ENCODE data around the gene CDH4. TPM values are rescaled to one million over a fixed set of nuclear protein-coding genes. Genes with fewer than 3 reads are reported as not detected.
"Not testable (repeated sequence)": the region's sequence is repeated elsewhere in the genome, so short reads cannot be mapped to it uniquely, and the experiment has no call there.

CDH4 gene
- total and polyA plus RNA-seq, 7 donors, result under 0.01 to 0.06 TPM; not detected in 5

DNA sequence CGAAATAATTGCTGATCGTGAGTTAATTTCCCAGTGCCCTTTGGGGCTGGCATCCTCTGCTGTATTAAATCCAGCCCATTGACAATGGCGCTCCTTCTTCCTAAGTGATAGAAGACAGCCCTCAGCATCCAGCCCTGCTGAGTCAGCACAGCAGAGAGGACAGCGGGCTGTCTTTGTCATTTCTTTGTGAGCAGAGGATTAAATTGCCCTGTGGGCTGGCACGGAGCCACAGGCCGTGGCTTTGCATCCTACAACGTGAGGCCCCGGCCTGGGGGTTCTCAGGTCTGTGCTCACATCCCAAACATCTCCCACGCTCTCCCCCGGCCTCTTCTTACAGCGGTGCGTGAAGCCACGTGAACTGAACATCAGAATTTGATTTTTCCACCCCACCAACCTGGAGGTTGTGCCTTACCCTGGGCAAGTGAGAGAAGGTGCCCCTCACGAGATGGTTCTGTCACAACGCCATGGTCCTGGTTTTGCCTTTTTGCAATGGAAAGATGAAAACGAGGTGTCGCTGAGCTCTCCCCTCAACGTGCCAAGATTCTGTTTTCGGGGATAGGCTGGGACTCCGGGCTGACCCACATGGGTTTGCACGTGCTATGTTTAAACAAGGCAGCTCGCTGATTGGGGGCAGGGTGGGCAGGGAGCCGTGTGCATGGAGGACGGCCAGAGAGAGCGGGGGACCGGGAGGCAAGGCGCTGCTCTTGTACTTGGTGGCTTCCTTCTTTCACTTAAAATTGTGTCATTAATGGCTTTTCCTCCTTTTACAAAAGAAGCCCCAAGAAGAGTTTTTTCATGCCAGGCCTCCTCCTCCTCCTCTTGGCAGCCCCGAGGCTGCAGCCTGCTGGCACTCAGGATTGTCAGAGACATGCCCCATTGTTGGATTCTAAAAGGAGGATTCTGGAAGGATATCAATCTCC is 19.5 kb downstream of the CDH4 start:
- H3K4me1 ChIP-seq, result peaks cover 0 to 4% (median 0%) of the 10 kb centered on the region in 4 donors
- DNase-seq, result no peak
- H3K9me3 ChIP-seq, result no peaks in the 10 kb centered on the region
- no peak overlapping the region for H3K4me3 ChIP-seq
- H3K27ac ChIP-seq, result no peak overlapping the region
- WGBS, 2 donors, result 61 to 67% methylated on average over 28 of the region's 28 CpGs
- TF ChIP-seq POLR2A (IDR thresholded peaks at IDR 0.05) (no peak), EP300 (IDR thresholded peaks at IDR 0.05) (no peak), POLR2AphosphoS5 (IDR thresholded peaks at IDR 0.05) (no peak)
- TF ChIP-seq, protein P1, sequence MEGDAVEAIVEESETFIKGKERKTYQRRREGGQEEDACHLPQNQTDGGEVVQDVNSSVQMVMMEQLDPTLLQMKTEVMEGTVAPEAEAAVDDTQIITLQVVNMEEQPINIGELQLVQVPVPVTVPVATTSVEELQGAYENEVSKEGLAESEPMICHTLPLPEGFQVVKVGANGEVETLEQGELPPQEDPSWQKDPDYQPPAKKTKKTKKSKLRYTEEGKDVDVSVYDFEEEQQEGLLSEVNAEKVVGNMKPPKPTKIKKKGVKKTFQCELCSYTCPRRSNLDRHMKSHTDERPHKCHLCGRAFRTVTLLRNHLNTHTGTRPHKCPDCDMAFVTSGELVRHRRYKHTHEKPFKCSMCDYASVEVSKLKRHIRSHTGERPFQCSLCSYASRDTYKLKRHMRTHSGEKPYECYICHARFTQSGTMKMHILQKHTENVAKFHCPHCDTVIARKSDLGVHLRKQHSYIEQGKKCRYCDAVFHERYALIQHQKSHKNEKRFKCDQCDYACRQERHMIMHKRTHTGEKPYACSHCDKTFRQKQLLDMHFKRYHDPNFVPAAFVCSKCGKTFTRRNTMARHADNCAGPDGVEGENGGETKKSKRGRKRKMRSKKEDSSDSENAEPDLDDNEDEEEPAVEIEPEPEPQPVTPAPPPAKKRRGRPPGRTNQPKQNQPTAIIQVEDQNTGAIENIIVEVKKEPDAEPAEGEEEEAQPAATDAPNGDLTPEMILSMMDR (IDR thresholded peaks at IDR 0.05), result no peak
- intact Hi-C loops (cut with DNase I), result no loop called here
- peaks cover 0 to 37% (median 14%) of the 10 kb centered on the region in 3 donors for H3K27me3 ChIP-seq
- H3K36me3 ChIP-seq, result no peaks in the 10 kb centered on the region

DNA sequence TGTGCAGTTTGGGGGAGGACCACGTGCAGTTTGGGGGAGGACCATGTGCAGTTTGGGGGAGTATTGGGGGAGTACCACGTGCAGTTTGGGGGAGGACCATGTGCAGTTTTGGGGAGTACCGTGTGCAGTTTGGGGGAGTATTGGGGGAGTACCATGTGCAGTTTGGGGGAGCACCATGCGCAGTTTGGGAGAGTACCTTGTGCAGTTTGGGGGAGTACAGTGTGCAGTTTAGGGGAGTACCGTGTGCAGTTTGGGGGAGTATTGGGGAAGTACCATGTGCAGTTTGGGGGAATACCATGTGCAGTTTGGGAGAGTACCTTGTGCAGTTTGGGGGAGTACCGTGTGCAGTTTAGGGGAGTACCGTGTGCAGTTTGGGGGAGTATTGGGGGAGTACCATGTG is 21.0 kb downstream of the CDH4 start:
- H3K36me3 ChIP-seq; intact Hi-C loops (cut with DNase I); H3K9me3 ChIP-seq; H3K4me1 ChIP-seq; H3K4me3 ChIP-seq; H3K27ac ChIP-seq; DNase-seq: not testable (repeated sequence)
- 85 to 93% methylated on average over 7 of the region's 7 CpGs for WGBS, 2 donors
- peaks cover 0 to 34% (median 9%) of the 10 kb centered on the region in 3 donors for H3K27me3 ChIP-seq

DNA sequence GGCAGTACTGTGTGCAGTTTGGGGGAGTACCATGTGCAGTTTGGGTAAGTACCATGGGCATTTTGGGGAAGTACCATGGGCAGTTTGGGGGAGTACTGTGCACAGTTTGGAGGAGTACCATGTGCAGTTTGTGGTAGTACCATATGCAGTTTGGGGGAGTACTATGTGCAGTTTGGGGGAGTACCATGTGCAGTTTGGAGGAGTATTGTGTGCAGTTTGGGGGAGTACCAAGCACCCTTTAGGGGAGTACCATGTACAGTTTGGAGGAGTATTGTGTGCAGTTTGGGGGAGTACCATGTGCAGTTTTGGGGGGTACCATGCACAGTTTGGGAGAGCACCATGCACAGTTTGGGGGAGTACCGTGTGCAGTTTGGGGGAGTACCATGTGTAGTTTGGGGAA is 21.6 kb downstream of the CDH4 start:
- H3K36me3 ChIP-seq; H3K9me3 ChIP-seq; intact Hi-C loops (cut with DNase I); H3K4me3 ChIP-seq; H3K27ac ChIP-seq; H3K4me1 ChIP-seq; DNase-seq: not testable (repeated sequence)
- 91 to 93% methylated on average over 1 of the region's 1 CpG for WGBS, 2 donors
- peaks cover 0 to 37% (median 9%) of the 10 kb centered on the region in 3 donors for H3K27me3 ChIP-seq

GRCh38 chr20:61274326-61274725 is 22.3 kb downstream of the CDH4 start:
- DNase-seq, result no peak
- Histone ChIP-seq H3K27ac (no peak overlapping the region), H3K4me3 (no peak overlapping the region), H3K36me3 (no peaks in the 10 kb centered on the region), H3K4me1 (peaks cover 0 to 4% (median 0%) of the 10 kb centered on the region in 4 donors), H3K9me3 (no peaks in the 10 kb centered on the region), H3K27me3 (peaks cover 0 to 40% (median 12%) of the 10 kb centered on the region in 3 donors)
- intact Hi-C loops (cut with DNase I), result no loop called here
- WGBS, 2 donors, result 89 to 91% methylated on average over 8 of the region's 8 CpGs
- TF ChIP-seq EP300 (IDR thresholded peaks at IDR 0.05), result no peak
- TF ChIP-seq POLR2AphosphoS5 (IDR thresholded peaks at IDR 0.05), result no peak
- TF ChIP-seq POLR2A (IDR thresholded peaks at IDR 0.05), result no peak
- TF ChIP-seq, protein P1 (IDR thresholded peaks at IDR 0.05), result no peak

GRCh38 chr20:61278296-61278695 is 26.2 kb downstream of the CDH4 start:
- H3K4me1 ChIP-seq, result no peaks in the 10 kb centered on the region
- H3K4me3 ChIP-seq, result no peak overlapping the region
- no peak for TF ChIP-seq POLR2A (IDR thresholded peaks at IDR 0.05)
- no peak for TF ChIP-seq EP300 (IDR thresholded peaks at IDR 0.05)
- TF ChIP-seq, protein P1 (IDR thresholded peaks at IDR 0.05), result no peak
- no peak for TF ChIP-seq POLR2AphosphoS5 (IDR thresholded peaks at IDR 0.05)
- intact Hi-C loops (cut with DNase I), result no loop called here
- no peaks in the 10 kb centered on the region for H3K9me3 ChIP-seq
- no peak overlapping the region for H3K27ac ChIP-seq
- WGBS, 2 donors, result 82 to 91% methylated on average over 4 of the region's 4 CpGs
- no peak for DNase-seq
- peaks cover 0 to 39% (median 16%) of the 10 kb centered on the region in 3 donors for H3K27me3 ChIP-seq
- no peaks in the 10 kb centered on the region for H3K36me3 ChIP-seq

Measured in sigmoid colon (tissue), 7 donors.